Esophagus squamous epithelium (tissue), 4 donors: ENCODE results near the gene NXN.

Experiments
- CTCF ChIP-seq, 6 experiments: fragments of 450-650 bp in 4 of 6; fragments of 200-600 bp in 2 of 6; sonication (generic) in 2 of 6; IDR thresholded peaks; one replicate each; pipeline ENCODE4 v1.5.1; 2016 to 2019; ENCODE audit warnings: antibody characterized with exemption in 6 of 6, mild to moderate bottlenecking in 4 of 6, moderate library complexity in 4 of 6
- POLR2A ChIP-seq, 4 donors: fragments of 450-650 bp; IDR thresholded peaks; one replicate each; pipeline ENCODE4 v1.6.1; 2017; ENCODE audit warnings: antibody characterized with exemption in 4 of 4, mild to moderate bottlenecking in 4 of 4, moderate library complexity in 3 of 4

DNA sequence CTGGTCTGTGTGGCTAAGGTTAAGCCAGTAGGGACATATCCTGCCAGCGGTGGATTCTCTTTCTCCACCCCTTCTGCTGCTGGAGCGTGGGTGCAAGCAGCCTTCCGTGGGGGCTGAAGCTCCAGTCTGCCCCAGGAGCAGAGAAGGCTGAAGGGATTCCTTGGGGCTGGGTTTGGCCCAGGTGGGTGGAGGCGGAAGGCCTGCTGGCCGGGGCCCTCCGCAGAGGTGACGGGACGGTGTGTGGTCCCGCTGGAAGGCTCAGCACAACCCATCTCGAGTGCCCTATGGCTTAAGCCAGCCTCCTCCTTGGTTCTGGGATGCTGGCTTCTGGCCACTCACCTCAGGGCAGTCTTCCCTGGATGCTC lies 30.5 kb upstream of the NXN start:
- TF ChIP-seq CTCF (IDR thresholded peaks at IDR 0.05) (no peak), POLR2A (IDR thresholded peaks at IDR 0.05) (no peak)
